Neural progenitor cell (in vitro differentiated cells): ENCODE results near the gene ARID4B.

Experiments used
- EZH2 ChIP-seq: fragments of 200-600 bp; sonication (generic); IDR thresholded peaks from 2 replicates; pipeline ENCODE4 v1.6.1; 2017; ENCODE audit warnings: antibody characterized with exemption, mild to moderate bottlenecking, moderate library complexity
- EZH2phosphoT487 ChIP-seq: fragments of 200-600 bp; sonication (generic); IDR thresholded peaks from 2 replicates; pipeline ENCODE4 v1.6.1; 2017; ENCODE audit warnings: antibody characterized with exemption

DNA sequence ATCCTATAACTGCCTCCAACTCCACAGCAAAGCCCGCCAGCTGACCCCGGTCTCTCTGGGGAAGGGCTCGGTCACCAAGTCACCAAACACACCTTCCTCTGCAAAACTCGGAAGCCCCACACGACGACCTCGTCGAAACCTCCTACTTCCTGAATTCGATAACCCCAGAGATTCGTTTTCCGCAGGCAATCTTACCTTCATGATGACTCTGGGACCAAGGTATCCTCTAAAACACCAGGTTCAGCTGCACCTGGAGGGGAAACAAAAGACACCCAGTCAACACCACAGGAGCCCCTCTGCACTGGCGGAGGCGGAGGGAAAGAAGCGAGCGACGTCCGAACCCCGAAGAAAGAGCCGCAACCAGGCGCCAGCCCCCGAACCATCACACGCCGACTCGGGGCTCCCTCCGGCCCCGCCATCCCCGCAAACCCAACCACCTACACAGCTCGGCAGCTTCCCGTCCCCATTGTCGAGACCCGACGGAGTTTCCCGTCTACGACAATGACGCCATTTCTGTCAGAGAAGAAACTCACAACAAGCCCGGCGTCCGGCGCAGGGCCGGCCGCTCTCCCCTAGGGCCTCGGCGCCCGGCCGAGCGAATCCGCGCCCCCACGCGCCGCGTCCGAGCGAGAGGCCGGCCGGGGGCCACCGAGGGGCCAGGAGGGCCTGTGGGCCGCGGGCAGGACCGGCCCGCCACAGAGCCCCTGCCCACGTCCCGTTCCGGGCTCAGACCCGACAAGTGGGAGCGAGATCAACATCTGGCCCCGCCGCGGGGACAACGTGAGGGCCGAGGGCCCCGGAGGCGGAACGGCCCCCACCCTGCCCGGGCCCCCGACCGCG is 1.0 kb downstream of the ARID4B start:
- TF ChIP-seq EZH2, result no peak
- no peak for TF ChIP-seq EZH2phosphoT487
